ENCODE measurements around the gene EFR3B.
"Not testable (repeated sequence)": the region's sequence is repeated elsewhere in the genome, so short reads cannot be mapped to it uniquely, and the experiment has no call there.

Gene EFR3B

GRCh38 chr2:25041928-25042320, at the start of gene EFR3B:
EFR3B (plus strand) TSS chr2:25042076; CDS start chr2:25042313, 237 bp downstream.
- DNase-seq = peak; percentile 95

DNA sequence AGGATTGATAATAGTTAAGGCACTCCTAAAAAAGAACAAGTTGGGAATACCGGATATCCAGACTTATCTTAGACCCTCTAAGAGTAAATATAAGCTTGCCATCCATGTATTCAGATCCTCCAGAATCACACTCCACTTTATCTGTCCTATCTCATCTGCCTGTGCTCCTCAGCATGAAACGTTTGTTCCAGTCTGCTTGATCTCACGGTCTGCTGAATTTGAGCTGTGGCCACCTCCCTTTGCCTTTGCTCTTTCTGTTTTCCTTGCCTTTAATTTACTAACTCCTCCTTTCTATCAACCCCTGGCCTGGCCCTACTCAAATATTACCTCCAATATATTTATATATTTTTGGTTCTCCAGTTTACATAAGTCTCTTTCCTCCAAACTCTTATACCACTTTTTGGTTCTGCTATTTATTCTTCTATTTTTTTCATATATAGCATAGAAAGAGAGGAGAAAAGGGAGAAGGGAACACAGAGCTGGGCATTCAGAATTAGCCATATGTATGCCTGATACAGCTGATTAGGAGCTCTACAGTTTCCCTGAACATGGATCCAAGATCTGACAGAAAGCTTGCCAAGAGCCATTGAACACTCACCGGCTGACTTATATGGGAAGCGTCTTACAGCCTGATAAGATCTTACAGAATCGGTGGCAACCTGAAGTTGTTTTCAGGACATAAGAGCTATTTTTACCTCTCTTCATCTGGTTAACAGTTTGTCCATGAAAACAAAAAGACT, 48.3 kb upstream of the EFR3B start:
- DNase-seq = no peak

- DNase-seq = no peak
These were observed 47.6 kb upstream of the EFR3B start for GRCh38 chr2:24994146-24994724.

- DNase-seq = not testable (repeated sequence)
These were observed 42.8 kb upstream of the EFR3B start for GRCh38 chr2:24999097-24999496.

DNA sequence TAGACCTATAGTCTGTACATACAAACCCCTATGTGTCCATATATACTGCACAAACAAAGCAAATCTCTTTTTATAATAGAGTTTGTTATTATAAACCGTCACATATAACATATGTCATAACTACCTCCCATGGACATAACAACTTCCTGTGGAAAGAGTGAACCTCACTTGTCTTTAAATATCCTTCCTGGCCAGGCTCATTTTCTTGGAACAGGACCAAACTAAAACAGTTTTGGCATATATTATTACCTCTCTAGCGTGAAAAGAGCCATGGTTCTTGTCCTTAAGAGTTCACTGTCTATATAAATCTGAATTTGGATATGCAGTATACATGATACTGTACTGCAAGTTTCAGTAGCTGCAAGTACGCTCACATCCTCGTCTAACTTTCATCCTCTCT, 41.8 kb upstream of the EFR3B start:
- no peak for DNase-seq

DNA sequence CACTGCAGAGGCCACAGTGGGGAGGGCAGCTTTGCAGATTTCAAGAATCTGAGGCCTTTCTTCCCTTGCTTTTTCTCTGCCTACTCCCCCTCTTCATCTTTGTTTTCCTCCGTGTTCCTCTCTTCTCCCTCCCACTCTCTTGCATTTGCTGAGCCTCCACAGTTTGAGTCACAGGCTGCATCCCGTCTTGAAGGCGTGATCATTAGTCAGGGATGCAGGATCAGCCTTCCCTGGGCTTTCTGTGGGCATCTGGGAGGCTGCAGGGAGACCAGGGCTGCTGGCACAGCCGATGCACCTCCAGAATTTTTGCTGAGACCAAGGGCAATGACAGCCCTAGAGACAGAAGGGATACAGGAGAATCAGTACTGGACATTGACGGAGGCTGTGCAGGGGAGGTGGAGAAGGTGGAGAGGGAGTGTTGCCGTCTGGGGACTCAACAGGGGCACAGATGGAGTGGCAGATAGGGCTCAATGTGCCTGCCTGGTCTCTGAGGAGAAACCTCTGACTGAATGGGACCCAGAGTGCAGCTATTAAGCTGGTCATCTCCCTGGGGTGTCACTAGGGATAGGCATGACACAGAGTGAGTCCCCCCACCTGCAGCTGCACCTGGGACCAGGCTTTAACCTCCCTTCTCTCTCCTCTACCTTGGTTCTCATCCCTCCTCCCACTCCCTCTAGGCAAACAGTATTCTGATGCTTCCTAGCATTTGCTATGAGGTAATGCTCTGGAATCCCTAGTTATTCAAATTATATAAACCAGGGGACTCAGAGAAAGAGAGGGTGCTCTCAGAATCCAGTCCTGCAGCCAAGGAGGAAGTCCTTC, 41.2 kb upstream of the EFR3B start:
- no peak for DNase-seq

DNA sequence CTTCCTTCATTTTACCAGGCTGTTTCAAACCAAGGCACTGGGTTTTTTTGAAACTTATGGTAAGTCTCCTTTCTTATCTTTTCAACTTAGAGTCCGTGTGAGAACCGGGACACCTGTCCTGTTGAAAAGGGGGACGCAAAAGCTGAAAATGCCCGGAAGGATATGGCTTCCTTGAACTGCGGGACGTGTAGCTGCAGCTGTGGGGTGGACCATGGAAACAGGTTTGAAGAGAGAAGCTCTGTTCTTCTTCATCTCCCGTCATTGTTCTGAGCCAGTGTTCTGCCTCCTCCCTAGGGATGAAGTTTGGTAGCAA, 40.6 kb upstream of the EFR3B start:
- DNase-seq = no peak

GRCh38 chr2:25002066-25002465, 39.8 kb upstream of the EFR3B start:
- no peak for DNase-seq

DNA sequence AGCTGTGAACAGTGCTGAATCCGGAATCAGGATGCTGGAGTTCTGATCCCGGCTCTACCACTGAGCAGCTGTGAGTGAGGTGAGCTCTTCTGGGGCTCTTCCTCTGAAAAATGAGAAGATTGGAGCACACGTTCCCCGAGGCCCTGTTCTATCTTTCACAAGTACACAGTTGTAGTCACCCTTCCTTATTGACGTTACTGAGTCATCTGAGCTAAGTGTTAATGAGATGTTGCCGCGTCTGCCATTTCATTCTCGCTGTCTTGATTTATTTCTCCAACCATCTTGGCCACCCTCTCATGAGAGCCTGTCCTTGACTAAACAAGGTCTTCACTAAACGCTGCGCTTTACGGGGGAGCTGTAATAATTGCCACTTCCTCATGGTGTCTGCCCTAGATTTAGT, 31.9 kb upstream of the EFR3B start:
- no peak for DNase-seq

- not testable (repeated sequence) for DNase-seq
These were observed 30.5 kb upstream of the EFR3B start for GRCh38 chr2:25011342-25011741.

GRCh38 chr2:25014631-25015030, 27.2 kb upstream of the EFR3B start:
- no peak for DNase-seq

GRCh38 chr2:25018681-25019080, 23.2 kb upstream of the EFR3B start:
- DNase-seq = no peak

- DNase-seq = no peak
These were observed 20.0 kb upstream of the EFR3B start for GRCh38 chr2:25021791-25022362.

DNA sequence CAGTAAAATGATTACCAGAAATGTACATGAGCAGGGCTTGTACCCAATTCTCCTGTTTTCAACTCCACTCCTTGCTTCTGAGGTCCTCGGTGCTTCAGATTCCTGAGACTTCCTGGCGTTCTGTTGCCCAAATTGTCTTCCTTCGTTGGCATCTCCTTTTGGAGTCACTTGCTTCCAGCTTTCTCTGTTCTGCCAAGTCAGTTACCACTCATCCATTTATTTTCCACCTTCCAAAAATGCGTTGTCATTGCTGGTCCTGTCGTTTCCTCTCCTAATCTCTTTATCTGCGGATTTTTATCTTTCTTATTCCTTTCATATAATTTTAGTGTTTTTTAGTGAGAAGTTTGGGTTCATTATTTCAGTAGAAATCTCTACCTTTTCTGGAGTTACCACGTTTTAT, 18.5 kb upstream of the EFR3B start:
- no peak for DNase-seq

DNA sequence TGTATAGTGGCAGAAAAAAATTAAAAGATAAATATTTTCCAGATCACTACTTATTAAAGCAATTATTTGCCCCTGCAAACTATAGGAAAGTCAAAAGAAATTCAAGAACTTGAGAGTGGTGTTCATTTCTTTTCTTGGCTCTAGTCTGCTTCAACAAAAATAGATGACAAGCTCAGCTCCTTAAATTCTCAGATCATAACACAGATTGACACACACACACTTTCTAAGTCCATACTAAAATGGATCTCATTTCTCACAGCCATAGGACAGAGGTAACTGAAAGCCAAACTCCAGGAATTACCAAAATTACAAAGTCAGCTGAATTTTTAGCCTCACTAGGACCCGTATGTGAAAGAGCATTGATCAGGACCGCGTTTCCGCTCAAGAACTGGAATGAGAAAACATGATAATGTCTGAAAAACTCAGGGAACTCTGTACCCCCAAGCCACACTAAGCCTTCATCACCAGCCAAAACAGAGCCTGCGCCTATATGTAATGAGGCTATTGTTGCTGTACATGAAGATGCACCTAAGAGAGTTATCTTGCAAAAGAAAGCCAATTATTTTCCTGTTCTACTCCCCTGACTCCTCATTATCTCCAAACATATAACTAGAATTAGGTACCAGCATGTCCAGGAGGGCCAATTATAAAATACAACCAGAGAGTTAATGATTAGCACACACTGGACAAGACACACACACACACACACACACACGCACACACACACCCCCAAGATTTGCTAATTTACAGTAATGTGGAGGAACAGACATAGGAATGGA, 16.5 kb upstream of the EFR3B start:
- DNase-seq = no peak

GRCh38 chr2:25026008-25026530, 15.8 kb upstream of the EFR3B start:
- no peak for DNase-seq

DNA sequence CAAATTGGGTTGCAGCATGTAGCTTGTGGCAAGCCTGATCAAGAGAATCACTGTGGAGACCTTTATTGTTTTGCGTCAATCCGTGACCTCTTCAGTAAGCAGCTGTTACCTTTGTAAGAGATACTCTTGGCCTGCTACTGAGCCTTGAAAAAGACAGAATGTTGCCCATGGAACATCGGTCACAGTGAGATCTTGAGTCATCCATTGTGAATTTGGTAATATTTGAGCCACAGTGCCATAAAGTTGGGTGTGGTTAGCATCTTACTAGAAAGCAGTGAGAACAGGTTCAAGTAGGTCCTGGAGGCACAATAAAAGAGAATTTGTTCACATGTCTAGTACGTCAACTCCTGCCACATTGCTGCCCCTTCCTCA, 12.7 kb upstream of the EFR3B start:
- no peak for DNase-seq

GRCh38 chr2:25030702-25031101, 11.2 kb upstream of the EFR3B start:
- DNase-seq = no peak

DNA sequence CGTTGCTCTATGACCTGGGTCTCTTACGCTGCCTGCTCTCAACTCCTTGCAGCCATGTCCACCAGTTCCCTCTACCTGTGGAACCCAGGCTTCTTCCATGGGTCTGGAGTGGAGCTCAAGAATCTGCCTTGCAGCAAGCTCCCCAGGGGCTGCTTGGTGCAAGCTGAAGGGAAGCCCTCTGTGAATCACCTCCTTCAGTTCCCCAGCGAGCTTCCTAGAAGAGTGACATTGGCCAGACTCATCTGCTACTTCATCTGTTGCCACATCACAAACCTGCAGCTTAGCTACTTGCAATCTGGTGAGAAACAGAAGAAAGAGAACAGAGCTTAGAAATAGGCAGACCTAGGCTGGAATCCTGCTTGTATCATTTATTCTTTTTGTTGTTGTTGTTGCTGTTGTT, 9.8 kb upstream of the EFR3B start:
- no peak for DNase-seq

DNA sequence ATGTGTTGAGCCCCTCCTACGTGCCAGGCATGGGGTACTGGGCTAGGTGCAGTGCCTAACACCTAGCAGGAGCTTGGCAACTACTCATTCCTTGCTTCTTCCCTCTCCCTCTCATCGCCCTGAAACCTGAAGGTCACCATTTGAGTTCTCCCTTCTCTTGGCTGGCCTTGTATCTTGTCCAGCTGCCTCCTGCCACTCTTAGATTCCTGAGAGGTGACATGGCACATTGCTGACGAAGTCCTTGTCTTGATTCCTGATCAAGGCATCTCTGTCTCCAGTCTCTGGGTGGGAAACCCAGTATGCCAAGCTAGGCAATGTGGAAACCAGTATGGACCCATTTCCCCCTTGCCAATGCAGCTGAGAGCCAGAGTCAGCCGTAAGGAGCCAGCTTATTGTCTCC, 9.0 kb upstream of the EFR3B start:
- no peak for DNase-seq

DNA sequence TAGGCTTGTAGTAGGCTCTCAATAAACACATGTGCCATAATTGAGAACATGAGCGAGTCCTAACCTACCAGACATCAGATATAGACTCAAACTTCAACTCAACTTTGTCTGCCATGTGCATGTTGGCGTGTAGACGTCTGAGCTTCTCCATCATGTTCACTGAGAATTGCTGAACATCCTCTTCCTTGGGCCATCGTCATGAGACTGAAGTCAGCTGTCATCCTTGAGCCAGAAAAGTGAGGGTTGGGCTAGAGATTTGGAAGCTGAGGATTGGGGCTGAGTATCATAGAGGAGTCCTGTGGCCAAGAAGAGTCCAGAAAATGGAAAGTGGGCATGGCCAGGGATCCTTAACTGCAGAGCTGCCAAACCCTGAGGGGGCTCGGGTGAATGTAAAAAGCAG, 7.8 kb upstream of the EFR3B start:
- DNase-seq = no peak

- no peak for DNase-seq
These were observed 6.2 kb upstream of the EFR3B start for GRCh38 chr2:25035537-25036220.
